Gastroesophageal sphincter (tissue), 4 donors: ENCODE measurements around the gene GRAMD1A. TPM values are rescaled to one million over a fixed set of nuclear protein-coding genes. Genes with fewer than 3 reads are reported as not detected.
"Not testable (repeated sequence)": the region's sequence is repeated elsewhere in the genome, so short reads cannot be mapped to it uniquely, and the experiment has no call there.

Source experiments
- ATAC-seq: fragments of 150-250 bp; one replicate; pipeline ENCODE4 v1.9.1; 2016; ENCODE audit warnings: mild to moderate bottlenecking, moderate library complexity
- H3K27ac ChIP-seq, 4 donors: fragments of 200-600 bp; sonication (generic) in 3 of 4; 1 replicate in 3 of 4; 2 replicates in 1 of 4; pipeline ENCODE4 v1.5.1; 2016 to 2019
- H3K27me3 ChIP-seq: fragments of 200-600 bp; sonication (generic); one replicate; pipeline ENCODE4 v1.5.1; 2019
- H3K36me3 ChIP-seq, 2 donors: fragments of 200-600 bp; sonication (generic); one replicate each; pipeline ENCODE4 v1.5.1; 2019; ENCODE audit warnings: control low read depth in 1 of 2
- H3K4me1 ChIP-seq, 3 donors: fragments of 200-600 bp; sonication (generic); 1 replicate in 2 of 3; 2 replicates in 1 of 3; pipeline ENCODE4 v1.5.1; 2016 to 2019; ENCODE audit warnings: control low read depth in 2 of 3
- H3K4me3 ChIP-seq, 2 donors: fragments of 200-600 bp; sonication (generic); one replicate each; pipeline ENCODE4 v1.5.1; 2019; ENCODE audit warnings: mild to moderate bottlenecking in 1 of 2, moderate library complexity in 1 of 2
- H3K9me3 ChIP-seq, 3 donors: fragments of 200-600 bp; sonication (generic); one replicate each; pipeline ENCODE4 v1.5.1; 2017 to 2019; ENCODE audit warnings: control low read depth in 2 of 3
- EP300 ChIP-seq: sonication (generic); formaldehyde crosslinking; IDR thresholded peaks from one replicate; pipeline ENCODE4 v1.6.1; 2017; ENCODE audit warnings: antibody characterized with exemption, mild to moderate bottlenecking
- POLR2A ChIP-seq, 2 donors: fragments of 450-650 bp; IDR thresholded peaks; one replicate each; pipeline ENCODE4 v1.6.1; 2017; ENCODE audit warnings: antibody characterized with exemption in 2 of 2, mild to moderate bottlenecking in 2 of 2, moderate library complexity in 1 of 2
- POLR2AphosphoS5 ChIP-seq: sonication (generic); formaldehyde crosslinking; IDR thresholded peaks from one replicate; pipeline ENCODE4 v1.6.1; 2017; ENCODE audit warnings: antibody characterized with exemption
- WGBS, 2 donors: methylation state at CpG; one replicate each; pipeline ENCODE4 v1.1.5; 2018; ENCODE audit warnings: low coverage in 1 of 2; 5-methylcytosine and 5-hydroxymethylcytosine counted together
- total RNA-seq, 4 donors: library from RNA; depleted of rRNA; stranded (reverse); fragments of >200 nt; gene quantifications; one replicate each; pipeline ENCODE4 v1.1.0, GENCODE V29; 2016
- TF ChIP-seq, protein P1 (sequence below), 4 experiments: fragments of 200-600 bp in 2 of 4; fragments of 450-650 bp in 2 of 4; sonication (generic) in 1 of 4; IDR thresholded peaks; one replicate each; pipeline ENCODE4 v1.5.1; 2017 to 2019; ENCODE audit warnings: antibody characterized with exemption in 4 of 4, mild to moderate bottlenecking in 2 of 4, moderate library complexity in 2 of 4

The GRAMD1A gene
- total RNA-seq, 4 donors from 2014 or later: 22.0 to 40.0 (median 35.9) TPM

DNA sequence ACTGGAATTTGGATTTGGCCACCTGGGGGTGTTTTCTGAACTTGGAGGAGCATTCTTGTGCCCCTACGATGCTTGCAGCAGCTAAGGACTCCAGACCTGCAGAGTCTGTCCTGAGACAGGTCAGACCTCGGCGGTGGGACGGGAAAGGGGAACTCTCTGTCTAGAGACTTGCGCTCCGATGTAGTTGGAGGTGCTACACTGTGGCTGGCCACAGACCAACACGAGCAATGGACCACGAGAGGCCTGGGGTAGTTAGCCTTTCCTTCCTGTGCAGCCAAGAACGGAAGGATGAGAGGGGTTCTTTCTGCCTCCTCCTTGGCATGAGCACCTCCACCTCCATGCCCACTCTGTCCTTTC is 5.9 kb upstream of the GRAMD1A start:
- H3K27me3 ChIP-seq: peaks cover 6% of the 10 kb centered on the region
- TF ChIP-seq POLR2AphosphoS5: no peak
- TF ChIP-seq, protein P1, sequence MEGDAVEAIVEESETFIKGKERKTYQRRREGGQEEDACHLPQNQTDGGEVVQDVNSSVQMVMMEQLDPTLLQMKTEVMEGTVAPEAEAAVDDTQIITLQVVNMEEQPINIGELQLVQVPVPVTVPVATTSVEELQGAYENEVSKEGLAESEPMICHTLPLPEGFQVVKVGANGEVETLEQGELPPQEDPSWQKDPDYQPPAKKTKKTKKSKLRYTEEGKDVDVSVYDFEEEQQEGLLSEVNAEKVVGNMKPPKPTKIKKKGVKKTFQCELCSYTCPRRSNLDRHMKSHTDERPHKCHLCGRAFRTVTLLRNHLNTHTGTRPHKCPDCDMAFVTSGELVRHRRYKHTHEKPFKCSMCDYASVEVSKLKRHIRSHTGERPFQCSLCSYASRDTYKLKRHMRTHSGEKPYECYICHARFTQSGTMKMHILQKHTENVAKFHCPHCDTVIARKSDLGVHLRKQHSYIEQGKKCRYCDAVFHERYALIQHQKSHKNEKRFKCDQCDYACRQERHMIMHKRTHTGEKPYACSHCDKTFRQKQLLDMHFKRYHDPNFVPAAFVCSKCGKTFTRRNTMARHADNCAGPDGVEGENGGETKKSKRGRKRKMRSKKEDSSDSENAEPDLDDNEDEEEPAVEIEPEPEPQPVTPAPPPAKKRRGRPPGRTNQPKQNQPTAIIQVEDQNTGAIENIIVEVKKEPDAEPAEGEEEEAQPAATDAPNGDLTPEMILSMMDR (IDR thresholded peaks at IDR 0.05): no peak
- no peak for TF ChIP-seq EP300
- no peak for TF ChIP-seq POLR2A (IDR thresholded peaks at IDR 0.05)
- peak overlapping the region in 3 of 4 donors; percentile 23 to 52 (median 51) for H3K27ac ChIP-seq
- H3K36me3 ChIP-seq: no peaks in the 10 kb centered on the region
- H3K4me3 ChIP-seq: no peak overlapping the region
- WGBS, 2 donors: 73 to 79% methylated on average over 3 to 8 of the region's 9 CpGs
- no peaks in the 10 kb centered on the region for H3K9me3 ChIP-seq
- peaks cover 0 to 38% (median 5%) of the 10 kb centered on the region in 3 donors for H3K4me1 ChIP-seq
- ATAC-seq: no peak

DNA sequence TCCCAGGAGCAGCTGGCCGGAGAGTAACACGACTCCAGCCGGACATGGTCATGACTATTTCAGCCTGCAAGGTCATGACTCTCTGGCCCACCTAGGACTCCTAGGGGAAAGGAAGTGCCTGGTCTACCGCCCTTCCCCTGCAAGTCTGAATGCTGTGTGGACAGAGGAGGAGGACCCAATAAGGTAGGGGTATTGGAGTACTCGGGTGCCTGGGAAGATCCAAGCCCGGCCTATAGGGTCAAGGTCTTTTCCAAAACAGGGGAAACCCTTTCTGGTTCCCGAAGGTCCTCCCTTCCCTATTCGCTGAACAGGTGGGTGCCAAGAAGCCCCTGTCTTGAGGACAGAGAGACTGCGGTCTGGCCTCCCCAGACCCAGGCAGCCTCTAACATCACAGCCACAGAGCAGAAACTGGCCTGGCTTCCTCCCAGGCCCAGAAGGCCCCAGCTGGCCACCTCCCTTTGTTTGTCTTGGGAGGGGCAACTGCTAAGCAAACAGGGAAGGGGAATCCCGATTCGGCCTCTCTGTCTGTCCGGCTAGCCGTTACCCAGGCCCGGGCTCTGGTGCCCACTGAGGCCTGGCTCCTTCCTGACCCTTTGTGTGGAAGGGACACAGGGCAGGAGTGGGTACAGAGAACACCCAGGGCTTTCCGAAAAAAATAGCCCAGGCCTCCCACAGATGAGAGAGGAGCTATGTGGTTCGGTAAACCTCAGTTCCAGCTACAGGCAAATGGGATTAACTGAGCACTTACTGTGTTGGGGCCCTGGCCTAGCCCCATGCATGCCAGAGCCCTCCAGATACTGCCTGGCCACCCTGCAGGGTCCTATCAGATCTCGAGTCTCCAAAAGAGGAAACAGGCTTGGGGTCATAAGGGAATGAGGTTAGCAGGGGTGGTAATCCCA is 5.2 kb upstream of the GRAMD1A start:
- ATAC-seq: no peak
- H3K27me3 ChIP-seq: no peaks in the 10 kb centered on the region
- peak overlapping the region in 3 of 4 donors; percentile 51 to 69 (median 52) for H3K27ac ChIP-seq
- H3K4me3 ChIP-seq: no peak overlapping the region
- no peaks in the 10 kb centered on the region for H3K9me3 ChIP-seq
- 60% methylated on average over 1 of the region's 17 CpGs; no CpG with 5 or more reads in 1 of the 2 donors for WGBS, 2 donors
- no peaks in the 10 kb centered on the region for H3K36me3 ChIP-seq
- TF ChIP-seq POLR2AphosphoS5: no peak
- no peak for TF ChIP-seq POLR2A (IDR thresholded peaks at IDR 0.05)
- no peak for TF ChIP-seq EP300
- TF ChIP-seq, protein P1 (IDR thresholded peaks at IDR 0.05): no peak
- H3K4me1 ChIP-seq: peaks cover 0 to 43% (median 7%) of the 10 kb centered on the region in 3 donors

DNA sequence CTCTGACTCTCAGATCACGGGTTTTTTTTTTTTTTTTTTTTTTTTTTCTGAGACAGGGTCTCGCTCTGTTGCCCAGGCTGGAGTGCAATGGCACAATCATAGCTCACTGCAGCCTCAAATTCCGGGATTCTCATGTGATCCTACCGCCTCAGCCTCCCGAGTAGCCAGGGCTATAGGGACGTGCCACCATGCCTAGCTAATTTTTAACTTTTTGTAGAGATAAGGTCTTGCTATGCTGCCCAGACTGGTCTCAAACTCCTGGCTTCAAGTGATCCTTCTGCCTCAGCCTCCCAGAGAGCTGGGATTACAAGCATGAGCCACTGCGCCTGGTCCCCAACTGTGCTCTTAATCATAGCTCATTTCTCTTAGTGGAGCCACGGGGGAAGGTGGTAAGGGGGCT is 4.6 kb upstream of the GRAMD1A start:
- Histone ChIP-seq H3K9me3 (no peaks in the 10 kb centered on the region), H3K27me3 (no peaks in the 10 kb centered on the region), H3K4me1 (peaks cover 0 to 43% (median 7%) of the 10 kb centered on the region in 3 donors), H3K36me3 (no peaks in the 10 kb centered on the region), H3K4me3 (no peak overlapping the region), H3K27ac (peak overlapping the region in 2 of 4 donors; percentile 51 to 52)
- 100% methylated on average over 2 of the region's 8 CpGs; no CpG with 5 or more reads in 1 of the 2 donors for WGBS, 2 donors
- TF ChIP-seq POLR2AphosphoS5 (no peak), EP300 (no peak), POLR2A (IDR thresholded peaks at IDR 0.05) (no peak)
- TF ChIP-seq, protein P1 (IDR thresholded peaks at IDR 0.05): no peak
- ATAC-seq: no peak

DNA sequence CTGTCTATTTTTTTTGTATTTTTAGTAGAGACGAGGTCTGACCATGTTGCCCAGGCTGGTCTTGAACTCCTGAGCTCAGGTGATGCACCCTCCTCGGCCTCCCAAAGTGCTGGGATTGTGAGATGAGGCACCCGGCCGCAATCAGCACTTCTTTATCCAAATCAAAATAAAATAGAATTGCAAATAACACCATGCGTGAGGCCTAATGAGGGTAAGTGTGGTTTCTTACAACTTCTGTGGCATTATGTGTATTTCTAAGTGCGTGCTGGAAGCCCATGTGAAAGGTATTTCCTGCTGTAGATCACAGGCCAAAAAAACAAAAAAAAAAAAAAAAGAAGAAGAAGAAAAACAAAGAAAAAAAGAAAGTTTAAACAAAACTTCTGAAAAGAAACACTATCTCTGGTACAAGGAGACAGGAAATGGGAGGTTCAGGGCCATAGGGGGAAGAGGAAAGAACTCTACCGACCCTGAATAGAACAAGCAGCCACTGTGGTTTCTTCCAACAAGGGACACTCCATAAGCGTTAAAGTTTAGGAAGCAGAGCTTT is 3.0 kb upstream of the GRAMD1A start:
- H3K9me3 ChIP-seq: no peaks in the 10 kb centered on the region
- H3K4me3 ChIP-seq: no peak overlapping the region
- peak overlapping the region in 3 of 4 donors; percentile 34 to 53 (median 37) for H3K27ac ChIP-seq
- H3K27me3 ChIP-seq: no peaks in the 10 kb centered on the region
- H3K4me1 ChIP-seq: peaks cover 0 to 57% (median 17%) of the 10 kb centered on the region in 3 donors
- ATAC-seq: no peak
- TF ChIP-seq POLR2A (IDR thresholded peaks at IDR 0.05): no peak
- TF ChIP-seq, protein P1 (IDR thresholded peaks at IDR 0.05): no peak
- TF ChIP-seq EP300: no peak
- TF ChIP-seq POLR2AphosphoS5: no peak
- peaks cover 0 to 3% of the 10 kb centered on the region in 2 donors for H3K36me3 ChIP-seq
- WGBS, 2 donors: 48 to 68% methylated on average over 7 of the region's 8 CpGs

DNA sequence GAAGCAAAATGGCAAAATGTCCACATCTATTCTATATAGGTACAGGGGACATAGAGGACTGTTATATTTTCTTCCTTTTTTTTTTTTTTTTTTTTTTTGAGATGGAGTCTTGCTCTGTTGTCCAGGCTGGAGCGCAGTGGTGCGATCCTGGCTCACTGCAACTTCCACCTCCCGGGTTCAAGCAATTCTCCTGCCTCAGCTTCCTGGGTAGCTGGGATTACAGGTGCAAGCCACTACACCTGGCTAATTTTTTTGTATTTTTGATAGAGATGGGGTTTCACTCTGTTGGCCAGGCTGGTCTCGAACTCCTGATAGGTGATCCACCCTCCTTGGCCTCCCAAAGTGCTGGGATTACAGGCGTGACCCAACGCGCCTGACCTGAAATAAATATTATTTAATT is 1.9 kb upstream of the GRAMD1A start:
- ATAC-seq, H3K4me3 ChIP-seq, H3K9me3 ChIP-seq, H3K36me3 ChIP-seq, H3K27me3 ChIP-seq: not testable (repeated sequence)
- Histone ChIP-seq H3K4me1 (peaks cover 0 to 68% (median 25%) of the 10 kb centered on the region in 3 donors), H3K27ac (peak overlapping the region in 2 of 4 donors; percentile 99)
- 100% methylated on average over 4 of the region's 7 CpGs; no CpG with 5 or more reads in 1 of the 2 donors for WGBS, 2 donors
